Measurements from ENCODE around the gene SECTM1. TPM values are rescaled to one million over a fixed set of nuclear protein-coding genes. Genes with fewer than 3 reads are reported as not detected.

Gene SECTM1
- total and polyA plus RNA-seq, 2 experiments from 2014 or later: 1.4 TPM

- Histone ChIP-seq H3K27ac (no peak overlapping the region), H2AFZ (no peak overlapping the region), H4K20me1 (ENCODE audit: insufficient read depth) (no peaks in the 10 kb centered on the region), H3K9ac (no peak overlapping the region), H3K9me2 (ENCODE audit: insufficient read depth) (no peaks in the 10 kb centered on the region), H3K4me3 (no peak overlapping the region), H3K4me1 (ENCODE audit: insufficient read depth) (no peaks in the 10 kb centered on the region), H3K79me2 (ENCODE audit: insufficient read depth) (no peaks in the 10 kb centered on the region), H3K36me3 (ENCODE audit: low read depth) (no peaks in the 10 kb centered on the region), H3K4me2 (ENCODE audit: unreplicated experiment) (no peak overlapping the region), H3K9me3 (ENCODE audit: low read depth) (no peaks in the 10 kb centered on the region), H3K27me3 (replicated peaks; ENCODE audit: insufficient read depth) (peaks cover 15% of the 10 kb centered on the region), H3F3A (ENCODE audit: insufficient read depth) (no peaks in the 10 kb centered on the region)
- in situ Hi-C loops (cut with MboI): no loop called here
- no peak for DNase-seq
- TF ChIP-seq EZH2phosphoT487 (IDR thresholded peaks at IDR 0.05; ENCODE audit: insufficient read depth, low read depth): no peak
- no peak for TF ChIP-seq EZH2 (IDR thresholded peaks at IDR 0.05; ENCODE audit: insufficient read depth, poor library complexity, severe bottlenecking)
- 54 to 58% methylated on average over 19 to 26 of the region's 26 CpGs for WGBS, 2 experiments (ENCODE audit: low coverage in 1 of 2, low lambda C conversion rate in 2 of 2, missing lambda C conversion rate in 2 of 2)
Measured at GRCh38 chr17:82320140-82320840, 13.3 kb downstream of the SECTM1 start.

GRCh38 chr17:82319619-82320062, 13.9 kb downstream of the SECTM1 start:
- Histone ChIP-seq H2AFZ (no peak overlapping the region), H3K9me3 (ENCODE audit: low read depth) (no peaks in the 10 kb centered on the region), H3K4me1 (ENCODE audit: insufficient read depth) (no peaks in the 10 kb centered on the region), H3F3A (ENCODE audit: insufficient read depth) (no peaks in the 10 kb centered on the region), H3K36me3 (ENCODE audit: low read depth) (no peaks in the 10 kb centered on the region), H4K20me1 (ENCODE audit: insufficient read depth) (no peaks in the 10 kb centered on the region), H3K4me3 (no peak overlapping the region), H3K27ac (no peak overlapping the region), H3K9me2 (ENCODE audit: insufficient read depth) (no peaks in the 10 kb centered on the region), H3K27me3 (replicated peaks; ENCODE audit: insufficient read depth) (peaks cover 16% of the 10 kb centered on the region), H3K9ac (no peak overlapping the region), H3K4me2 (ENCODE audit: unreplicated experiment) (no peak overlapping the region), H3K79me2 (ENCODE audit: insufficient read depth) (no peaks in the 10 kb centered on the region)
- no peak for DNase-seq
- in situ Hi-C loops (cut with MboI): no loop called here
- WGBS, 2 experiments (ENCODE audit: low coverage in 1 of 2, low lambda C conversion rate in 2 of 2, missing lambda C conversion rate in 2 of 2): 86 to 89% methylated on average over 26 to 35 of the region's 35 CpGs
- TF ChIP-seq EZH2phosphoT487 (IDR thresholded peaks at IDR 0.05; ENCODE audit: insufficient read depth, low read depth): no peak
- no peak for TF ChIP-seq EZH2 (IDR thresholded peaks at IDR 0.05; ENCODE audit: insufficient read depth, poor library complexity, severe bottlenecking)

- Histone ChIP-seq H3K4me2 (ENCODE audit: unreplicated experiment) (no peak overlapping the region), H3K27me3 (replicated peaks; ENCODE audit: insufficient read depth) (peaks cover 16% of the 10 kb centered on the region), H3K9ac (no peak overlapping the region), H3K4me1 (ENCODE audit: insufficient read depth) (no peaks in the 10 kb centered on the region), H3K9me2 (ENCODE audit: insufficient read depth) (no peaks in the 10 kb centered on the region), H3F3A (ENCODE audit: insufficient read depth) (no peaks in the 10 kb centered on the region), H3K9me3 (ENCODE audit: low read depth) (no peaks in the 10 kb centered on the region), H3K27ac (no peak overlapping the region), H3K36me3 (ENCODE audit: low read depth) (no peaks in the 10 kb centered on the region), H4K20me1 (ENCODE audit: insufficient read depth) (no peaks in the 10 kb centered on the region), H2AFZ (no peak overlapping the region), H3K79me2 (ENCODE audit: insufficient read depth) (no peaks in the 10 kb centered on the region), H3K4me3 (no peak overlapping the region)
- no peak for DNase-seq
- in situ Hi-C loops (cut with MboI): no loop called here
- WGBS, 2 experiments (ENCODE audit: low coverage in 1 of 2, low lambda C conversion rate in 2 of 2, missing lambda C conversion rate in 2 of 2): 90 to 95% methylated on average over 25 to 76 of the region's 76 CpGs
- TF ChIP-seq EZH2phosphoT487 (IDR thresholded peaks at IDR 0.05; ENCODE audit: insufficient read depth, low read depth): no peak
- TF ChIP-seq EZH2 (IDR thresholded peaks at IDR 0.05; ENCODE audit: insufficient read depth, poor library complexity, severe bottlenecking): no peak
Measured at GRCh38 chr17:82318772-82319606, 14.6 kb downstream of the SECTM1 start.

- Histone ChIP-seq H3K9me3 (ENCODE audit: low read depth) (no peaks in the 10 kb centered on the region), H3K79me2 (ENCODE audit: insufficient read depth) (no peaks in the 10 kb centered on the region), H3K4me2 (ENCODE audit: unreplicated experiment) (no peak overlapping the region), H4K20me1 (ENCODE audit: insufficient read depth) (no peaks in the 10 kb centered on the region), H2AFZ (no peak overlapping the region), H3K36me3 (ENCODE audit: low read depth) (no peaks in the 10 kb centered on the region), H3K9me2 (ENCODE audit: insufficient read depth) (no peaks in the 10 kb centered on the region), H3K27me3 (replicated peaks; ENCODE audit: insufficient read depth) (peaks cover 16% of the 10 kb centered on the region), H3K27ac (no peak overlapping the region), H3K9ac (no peak overlapping the region), H3F3A (ENCODE audit: insufficient read depth) (no peaks in the 10 kb centered on the region), H3K4me1 (ENCODE audit: insufficient read depth) (no peaks in the 10 kb centered on the region), H3K4me3 (no peak overlapping the region)
- WGBS, 2 experiments (ENCODE audit: low coverage in 1 of 2, low lambda C conversion rate in 2 of 2, missing lambda C conversion rate in 2 of 2): 93% methylated on average over 16 to 20 of the region's 20 CpGs
- TF ChIP-seq EZH2phosphoT487 (IDR thresholded peaks at IDR 0.05; ENCODE audit: insufficient read depth, low read depth) (no peak), EZH2 (IDR thresholded peaks at IDR 0.05; ENCODE audit: insufficient read depth, poor library complexity, severe bottlenecking) (no peak)
- in situ Hi-C loops (cut with MboI): no loop called here
- no peak for DNase-seq
Measured at GRCh38 chr17:82318169-82318498, 15.4 kb downstream of the SECTM1 start.

All from GM23248 (cell line).